HepG2 (cell line): ENCODE data around the gene NIPAL4. TPM values are rescaled to one million over a fixed set of nuclear protein-coding genes. Genes with fewer than 3 reads are reported as not detected.

Experiments used
- HIVEP1 ChIP-seq: sonication (generic); formaldehyde crosslinking; IDR thresholded peaks from 2 replicates; pipeline ENCODE4 v1.4.0; 2020; ENCODE audit warnings: mild to moderate bottlenecking, missing genetic modification reagents
- JUNB ChIP-seq: sonication (generic); formaldehyde crosslinking; IDR thresholded peaks from 2 replicates; pipeline ENCODE4 v1.8.0; 2022; ENCODE audit warnings: missing genetic modification reagents, mild to moderate bottlenecking, borderline replicate concordance
- KAT2B ChIP-seq: fragments of 150-350 bp; IDR thresholded peaks from 2 replicates; pipeline ENCODE4 v1.6.1; 2014; ENCODE audit warnings: low read depth, low read length, borderline replicate concordance
- MBNL3 ChIP-seq: fragments of 250-450 bp; sonication (Bioruptor Pico); conservative IDR thresholded peaks from 2 replicates; pipeline ENCODE4 v1.8.0; 2022; ENCODE audit warnings: mild to moderate bottlenecking, inconsistent platforms
- RFX3 ChIP-seq: IDR thresholded peaks from 2 replicates; pipeline ENCODE4 v1.6.1; 2016; ENCODE audit warnings: missing biosample characterization, missing genetic modification reagents
- TBL1XR1 ChIP-seq: fragments of 150-350 bp; IDR thresholded peaks from 2 replicates; pipeline ENCODE4 v1.6.1; 2014; ENCODE audit warnings: borderline replicate concordance, low read length; ENCODE audit not compliant: partially characterized antibody
- XRCC5 ChIP-seq: fragments of 200-400 bp; formaldehyde crosslinking; optimal IDR thresholded peaks from 2 replicates; pipeline ENCODE3; 2017; ENCODE audit warnings: mild to moderate bottlenecking, low read length
- ZNF263 ChIP-seq: sonication (generic); formaldehyde crosslinking; IDR thresholded peaks from 2 replicates; pipeline ENCODE4 v1.4.0; 2020; ENCODE audit warnings: missing genetic modification reagents
- ZNF614 ChIP-seq: IDR thresholded peaks from 2 replicates; pipeline ENCODE4 v1.6.1; 2018; ENCODE audit warnings: missing biosample characterization, missing genetic modification reagents, inconsistent platforms, borderline replicate concordance
- polyA plus RNA-seq, 8 experiments: library from polyadenylated mRNA; depleted of rRNA in 3 of 8; stranded (reverse) in 7 of 8; unstranded in 1 of 8; fragments of >200 nt; fragmentation: Illumina TruSeq in 4 of 8; extraction: Trizol in 4 of 8; gene quantifications; 2 replicates each; pipeline versions ENCODE4 v1.2.1 to v1.2.3, GENCODE V29; 2011 to 2016; ENCODE audit warnings: low read depth in 4 of 8, missing spikeins in 1 of 8, mixed read lengths in 1 of 8; ENCODE audit not compliant: insufficient read depth in 1 of 8
- total RNA-seq, 5 experiments: library from RNA; depleted of rRNA; stranded (reverse); fragments of >200 nt; fragmentation: Illumina TruSeq; extraction: Trizol; gene quantifications; 2 replicates each; pipeline ENCODE4 v1.2.3, GENCODE V29; 2016; ENCODE audit warnings: low read depth in 1 of 5
- TF ChIP-seq, protein P1 (sequence below): sonication (generic); formaldehyde crosslinking; IDR thresholded peaks from 2 replicates; pipeline ENCODE4 v1.8.1; 2022; ENCODE audit warnings: mild to moderate bottlenecking, missing genetic modification reagents
- TF ChIP-seq, protein P2 (sequence below): IDR thresholded peaks from 2 replicates; pipeline ENCODE4 v1.4.0; 2020; ENCODE audit warnings: mild to moderate bottlenecking, missing genetic modification reagents
- TF ChIP-seq, protein P3 (sequence below): sonication (generic); formaldehyde crosslinking; IDR thresholded peaks from 2 replicates; pipeline ENCODE4 v1.9.0; 2022; ENCODE audit warnings: low read depth, missing genetic modification reagents
- TF ChIP-seq, protein P4 (sequence below), 2 experiments: sonication (generic) in 1 of 2; formaldehyde crosslinking in 1 of 2; IDR thresholded peaks; 2 replicates each; pipeline versions ENCODE4 v1.4.0 to v1.6.1; 2018 to 2020; ENCODE audit warnings: missing genetic modification reagents in 2 of 2, borderline replicate concordance in 1 of 2, low read depth in 1 of 2, mild to moderate bottlenecking in 1 of 2, missing biosample characterization in 1 of 2
- TF ChIP-seq, protein P5 (sequence below): sonication (generic); formaldehyde crosslinking; IDR thresholded peaks from 2 replicates; pipeline ENCODE4 v1.5.1; 2020; ENCODE audit warnings: mild to moderate bottlenecking, missing genetic modification reagents, moderate library complexity

NIPAL4 gene
- total and polyA plus RNA-seq, 2 of the 13 experiments (the other 11 are each of a cell fraction or from before 2014, with no cell fraction given): not detected

DNA sequence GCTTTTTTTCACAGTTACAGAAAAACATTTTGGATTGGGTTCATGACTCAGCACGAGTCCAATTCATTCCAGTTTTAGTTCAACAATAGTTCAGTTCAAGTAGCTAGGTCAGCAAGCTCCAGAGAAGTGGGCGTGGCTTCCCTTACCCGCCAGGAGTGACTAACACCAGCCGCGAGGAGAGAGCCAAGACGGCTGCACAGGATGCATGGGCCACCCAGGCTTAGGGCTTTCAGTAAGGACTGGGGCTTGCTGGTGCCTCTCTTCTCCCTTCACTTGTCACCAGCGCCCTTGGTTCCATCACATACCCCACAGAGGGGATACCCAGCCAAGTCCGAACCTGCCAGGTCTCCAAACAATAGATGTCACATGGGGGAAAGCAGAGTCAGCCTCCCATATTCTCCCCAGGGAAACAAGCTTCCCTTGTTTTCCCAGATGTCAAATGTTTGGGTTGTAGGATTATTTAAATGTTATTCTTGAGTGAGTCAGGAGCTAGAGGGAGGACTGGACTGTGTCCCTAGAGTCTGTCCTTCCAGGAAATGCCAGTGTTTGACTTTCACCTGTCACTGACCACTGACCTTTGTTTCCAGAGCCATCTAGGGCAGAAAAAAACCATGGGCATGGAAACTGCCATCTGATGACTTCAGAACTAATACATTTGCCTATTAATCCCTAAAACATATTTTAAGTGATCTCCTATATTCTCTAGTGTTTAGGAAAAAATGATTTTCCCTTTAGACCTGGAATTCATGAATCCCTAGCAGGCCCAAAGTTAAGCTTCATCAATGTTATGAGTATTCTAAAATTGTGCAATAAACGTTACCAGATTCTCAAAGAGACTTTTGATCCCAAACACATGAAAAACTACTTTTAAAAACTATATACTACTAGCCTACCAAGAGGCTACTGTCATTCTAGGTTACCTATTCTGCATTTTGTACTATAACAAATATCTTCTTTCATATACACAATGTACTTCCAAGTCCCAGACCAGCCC is 51.9 kb downstream of the NIPAL4 start (continued):
- TF ChIP-seq KAT2B (no peak), JUNB (no peak), XRCC5 (peak; percentile 51), MBNL3 (CRISPR knock-in tag) (no peak), RFX3 (CRISPR knock-in tag) (no peak), HIVEP1 (0 out of 2 replicates have a peak, but pooled peaks have one; percentile 22), TBL1XR1 (peak; percentile 66), ZNF263 (CRISPR knock-in tag) (peak; percentile 73; the same call in 1 of the 2 replicates), ZNF614 (CRISPR knock-in tag) (0 out of 2 replicates have a peak, but pooled peaks have one; percentile 36)
- TF ChIP-seq, protein P1, sequence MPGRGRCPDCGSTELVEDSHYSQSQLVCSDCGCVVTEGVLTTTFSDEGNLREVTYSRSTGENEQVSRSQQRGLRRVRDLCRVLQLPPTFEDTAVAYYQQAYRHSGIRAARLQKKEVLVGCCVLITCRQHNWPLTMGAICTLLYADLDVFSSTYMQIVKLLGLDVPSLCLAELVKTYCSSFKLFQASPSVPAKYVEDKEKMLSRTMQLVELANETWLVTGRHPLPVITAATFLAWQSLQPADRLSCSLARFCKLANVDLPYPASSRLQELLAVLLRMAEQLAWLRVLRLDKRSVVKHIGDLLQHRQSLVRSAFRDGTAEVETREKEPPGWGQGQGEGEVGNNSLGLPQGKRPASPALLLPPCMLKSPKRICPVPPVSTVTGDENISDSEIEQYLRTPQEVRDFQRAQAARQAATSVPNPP (CRISPR knock-in tag): no peak
- TF ChIP-seq, protein P2, sequence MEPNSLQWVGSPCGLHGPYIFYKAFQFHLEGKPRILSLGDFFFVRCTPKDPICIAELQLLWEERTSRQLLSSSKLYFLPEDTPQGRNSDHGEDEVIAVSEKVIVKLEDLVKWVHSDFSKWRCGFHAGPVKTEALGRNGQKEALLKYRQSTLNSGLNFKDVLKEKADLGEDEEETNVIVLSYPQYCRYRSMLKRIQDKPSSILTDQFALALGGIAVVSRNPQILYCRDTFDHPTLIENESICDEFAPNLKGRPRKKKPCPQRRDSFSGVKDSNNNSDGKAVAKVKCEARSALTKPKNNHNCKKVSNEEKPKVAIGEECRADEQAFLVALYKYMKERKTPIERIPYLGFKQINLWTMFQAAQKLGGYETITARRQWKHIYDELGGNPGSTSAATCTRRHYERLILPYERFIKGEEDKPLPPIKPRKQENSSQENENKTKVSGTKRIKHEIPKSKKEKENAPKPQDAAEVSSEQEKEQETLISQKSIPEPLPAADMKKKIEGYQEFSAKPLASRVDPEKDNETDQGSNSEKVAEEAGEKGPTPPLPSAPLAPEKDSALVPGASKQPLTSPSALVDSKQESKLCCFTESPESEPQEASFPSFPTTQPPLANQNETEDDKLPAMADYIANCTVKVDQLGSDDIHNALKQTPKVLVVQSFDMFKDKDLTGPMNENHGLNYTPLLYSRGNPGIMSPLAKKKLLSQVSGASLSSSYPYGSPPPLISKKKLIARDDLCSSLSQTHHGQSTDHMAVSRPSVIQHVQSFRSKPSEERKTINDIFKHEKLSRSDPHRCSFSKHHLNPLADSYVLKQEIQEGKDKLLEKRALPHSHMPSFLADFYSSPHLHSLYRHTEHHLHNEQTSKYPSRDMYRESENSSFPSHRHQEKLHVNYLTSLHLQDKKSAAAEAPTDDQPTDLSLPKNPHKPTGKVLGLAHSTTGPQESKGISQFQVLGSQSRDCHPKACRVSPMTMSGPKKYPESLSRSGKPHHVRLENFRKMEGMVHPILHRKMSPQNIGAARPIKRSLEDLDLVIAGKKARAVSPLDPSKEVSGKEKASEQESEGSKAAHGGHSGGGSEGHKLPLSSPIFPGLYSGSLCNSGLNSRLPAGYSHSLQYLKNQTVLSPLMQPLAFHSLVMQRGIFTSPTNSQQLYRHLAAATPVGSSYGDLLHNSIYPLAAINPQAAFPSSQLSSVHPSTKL: peak; percentile 65
- TF ChIP-seq, protein P3, sequence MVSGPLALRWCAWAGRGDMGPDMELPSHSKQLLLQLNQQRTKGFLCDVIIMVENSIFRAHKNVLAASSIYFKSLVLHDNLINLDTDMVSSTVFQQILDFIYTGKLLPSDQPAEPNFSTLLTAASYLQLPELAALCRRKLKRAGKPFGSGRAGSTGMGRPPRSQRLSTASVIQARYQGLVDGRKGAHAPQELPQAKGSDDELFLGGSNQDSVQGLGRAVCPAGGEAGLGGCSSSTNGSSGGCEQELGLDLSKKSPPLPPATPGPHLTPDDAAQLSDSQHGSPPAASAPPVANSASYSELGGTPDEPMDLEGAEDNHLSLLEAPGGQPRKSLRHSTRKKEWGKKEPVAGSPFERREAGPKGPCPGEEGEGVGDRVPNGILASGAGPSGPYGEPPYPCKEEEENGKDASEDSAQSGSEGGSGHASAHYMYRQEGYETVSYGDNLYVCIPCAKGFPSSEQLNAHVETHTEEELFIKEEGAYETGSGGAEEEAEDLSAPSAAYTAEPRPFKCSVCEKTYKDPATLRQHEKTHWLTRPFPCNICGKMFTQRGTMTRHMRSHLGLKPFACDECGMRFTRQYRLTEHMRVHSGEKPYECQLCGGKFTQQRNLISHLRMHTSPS (CRISPR knock-in tag): peak; percentile 42; the same call in 1 of the 2 replicates
- TF ChIP-seq, protein P4, sequence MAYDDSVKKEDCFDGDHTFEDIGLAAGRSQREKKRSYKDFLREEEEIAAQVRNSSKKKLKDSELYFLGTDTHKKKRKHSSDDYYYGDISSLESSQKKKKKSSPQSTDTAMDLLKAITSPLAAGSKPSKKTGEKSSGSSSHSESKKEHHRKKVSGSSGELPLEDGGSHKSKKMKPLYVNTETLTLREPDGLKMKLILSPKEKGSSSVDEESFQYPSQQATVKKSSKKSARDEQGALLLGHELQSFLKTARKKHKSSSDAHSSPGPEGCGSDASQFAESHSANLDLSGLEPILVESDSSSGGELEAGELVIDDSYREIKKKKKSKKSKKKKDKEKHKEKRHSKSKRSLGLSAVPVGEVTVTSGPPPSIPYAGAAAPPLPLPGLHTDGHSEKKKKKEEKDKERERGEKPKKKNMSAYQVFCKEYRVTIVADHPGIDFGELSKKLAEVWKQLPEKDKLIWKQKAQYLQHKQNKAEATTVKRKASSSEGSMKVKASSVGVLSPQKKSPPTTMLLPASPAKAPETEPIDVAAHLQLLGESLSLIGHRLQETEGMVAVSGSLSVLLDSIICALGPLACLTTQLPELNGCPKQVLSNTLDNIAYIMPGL (CRISPR knock-in tag; IDR thresholded peaks at IDR 0.05; ENCODE audit: borderline replicate concordance in 1 of 2, low read depth in 1 of 2): peak in 1 of 2 experiments; percentile 28; a peak in 1 of 4 replicates
- TF ChIP-seq, protein P5, sequence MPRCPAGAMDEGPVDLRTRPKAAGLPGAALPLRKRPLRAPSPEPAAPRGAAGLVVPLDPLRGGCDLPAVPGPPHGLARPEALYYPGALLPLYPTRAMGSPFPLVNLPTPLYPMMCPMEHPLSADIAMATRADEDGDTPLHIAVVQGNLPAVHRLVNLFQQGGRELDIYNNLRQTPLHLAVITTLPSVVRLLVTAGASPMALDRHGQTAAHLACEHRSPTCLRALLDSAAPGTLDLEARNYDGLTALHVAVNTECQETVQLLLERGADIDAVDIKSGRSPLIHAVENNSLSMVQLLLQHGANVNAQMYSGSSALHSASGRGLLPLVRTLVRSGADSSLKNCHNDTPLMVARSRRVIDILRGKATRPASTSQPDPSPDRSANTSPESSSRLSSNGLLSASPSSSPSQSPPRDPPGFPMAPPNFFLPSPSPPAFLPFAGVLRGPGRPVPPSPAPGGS (CRISPR knock-in tag): peak; percentile 67; the same call in 1 of the 2 replicates
